CD4-positive, alpha-beta T cell treated with Interleukin-17A for 4 hours (primary cell): ENCODE measurements around the gene STX2.
"Not testable (repeated sequence)": the region's sequence is repeated elsewhere in the genome, so short reads cannot be mapped to it uniquely, and the experiment has no call there.

Source experiments
- DNase-seq: peaks from one replicate; pipeline ENCODE4 v3.0.0-alpha.2; 2020; ENCODE audit warnings: mixed read lengths

Gene STX2

GRCh38 chr12:130795906-130796305 is 43.1 kb downstream of the STX2 start:
- DNase-seq, result no peak

GRCh38 chr12:130793554-130793849 is 45.5 kb downstream of the STX2 start:
- DNase-seq, result no peak

GRCh38 chr12:130792821-130793553 is 46.1 kb downstream of the STX2 start:
- no peak for DNase-seq

- DNase-seq, result no peak
These were observed 47.4 kb downstream of the STX2 start for GRCh38 chr12:130791629-130792028.

GRCh38 chr12:130788515-130788914 is 50.5 kb downstream of the STX2 start:
- DNase-seq, result no peak

- DNase-seq, result no peak
These were observed 51.3 kb downstream of the STX2 start for GRCh38 chr12:130787445-130788410.

- no peak for DNase-seq
These were observed 52.0 kb downstream of the STX2 start for GRCh38 chr12:130787041-130787440.

- DNase-seq, result no peak
These were observed 55.8 kb downstream of the STX2 start for GRCh38 chr12:130783110-130783715.

GRCh38 chr12:130782245-130782644 is 56.8 kb downstream of the STX2 start:
- DNase-seq, result not testable (repeated sequence)

- no peak for DNase-seq
These were observed 58.0 kb downstream of the STX2 start for GRCh38 chr12:130780880-130781575.

- DNase-seq, result no peak
These were observed 58.7 kb downstream of the STX2 start for GRCh38 chr12:130780325-130780724.

GRCh38 chr12:130778776-130779175 is 60.3 kb downstream of the STX2 start:
- no peak for DNase-seq

- no peak for DNase-seq
These were observed 62.2 kb downstream of the STX2 start for GRCh38 chr12:130776857-130777339.

- peak; percentile 56 for DNase-seq
These were observed 62.8 kb downstream of the STX2 start for GRCh38 chr12:130775953-130776856.

GRCh38 chr12:130770413-130771028 is 68.5 kb downstream of the STX2 start:
- no peak for DNase-seq

GRCh38 chr12:130768120-130768519 is 70.9 kb downstream of the STX2 start:
- no peak for DNase-seq

GRCh38 chr12:130766470-130766869 is 72.6 kb downstream of the STX2 start:
- DNase-seq, result no peak

- DNase-seq, result no peak
These were observed 73.8 kb downstream of the STX2 start for GRCh38 chr12:130765186-130765659.

GRCh38 chr12:130764475-130765185 is 74.4 kb downstream of the STX2 start:
- no peak for DNase-seq

GRCh38 chr12:130764073-130764472 is 75.0 kb downstream of the STX2 start:
- DNase-seq, result no peak

- DNase-seq, result no peak
These were observed 76.8 kb downstream of the STX2 start for GRCh38 chr12:130762319-130762675.
